Measurements from ENCODE around the gene MARCHF2. TPM values are rescaled to one million over a fixed set of nuclear protein-coding genes. Genes with fewer than 3 reads are reported as not detected.

MARCHF2 gene
- total RNA-seq, 1 donor from 2014 or later, result 146 TPM

DNA sequence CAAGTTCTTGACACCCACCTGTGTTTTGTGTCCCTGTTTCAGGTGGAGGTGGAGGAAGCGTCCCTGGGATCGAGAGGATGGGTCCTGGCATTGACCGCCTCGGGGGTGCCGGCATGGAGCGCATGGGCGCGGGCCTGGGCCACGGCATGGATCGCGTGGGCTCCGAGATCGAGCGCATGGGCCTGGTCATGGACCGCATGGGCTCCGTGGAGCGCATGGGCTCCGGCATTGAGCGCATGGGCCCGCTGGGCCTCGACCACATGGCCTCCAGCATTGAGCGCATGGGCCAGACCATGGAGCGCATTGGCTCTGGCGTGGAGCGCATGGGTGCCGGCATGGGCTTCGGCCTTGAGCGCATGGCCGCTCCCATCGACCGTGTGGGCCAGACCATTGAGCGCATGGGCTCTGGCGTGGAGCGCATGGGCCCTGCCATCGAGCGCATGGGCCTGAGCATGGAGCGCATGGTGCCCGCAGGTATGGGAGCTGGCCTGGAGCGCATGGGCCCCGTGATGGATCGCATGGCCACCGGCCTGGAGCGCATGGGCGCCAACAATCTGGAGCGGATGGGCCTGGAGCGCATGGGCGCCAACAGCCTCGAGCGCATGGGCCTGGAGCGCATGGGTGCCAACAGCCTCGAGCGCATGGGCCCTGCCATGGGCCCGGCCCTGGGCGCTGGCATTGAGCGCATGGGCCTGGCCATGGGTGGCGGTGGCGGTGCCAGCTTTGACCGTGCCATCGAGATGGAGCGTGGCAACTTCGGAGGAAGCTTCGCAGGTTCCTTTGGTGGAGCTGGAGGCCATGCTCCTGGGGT lies 72.7 kb downstream of the MARCHF2 start:
- no peaks in the 10 kb centered on the region for H3K9me3 ChIP-seq
- no peak overlapping the region for H3K27ac ChIP-seq
- H3K36me3 ChIP-seq, result peaks cover 0 to 57% of the 10 kb centered on the region in 2 donors
- intact Hi-C loops (cut with DNase I), result no loop called here
- H3K4me3 ChIP-seq, result no peak overlapping the region
- TF ChIP-seq CTCF (IDR thresholded peaks at IDR 0.05) (no peak), POLR2AphosphoS5 (IDR thresholded peaks at IDR 0.05; ENCODE audit: insufficient read depth in 1 of 2, low read depth in 1 of 2) (no peak), POLR2A (IDR thresholded peaks at IDR 0.05) (no peak)
- DNase-seq (ENCODE audit: extremely low spot score in 2 of 2), result no peak
- peaks cover 50% of the 10 kb centered on the region for H3K4me1 ChIP-seq
- no peaks in the 10 kb centered on the region for H3K27me3 ChIP-seq

GRCh38 chr19:8486661-8487136 lies 73.6 kb downstream of the MARCHF2 start:
- no peak overlapping the region for H3K27ac ChIP-seq
- H3K27me3 ChIP-seq, result no peaks in the 10 kb centered on the region
- TF ChIP-seq POLR2A (IDR thresholded peaks at IDR 0.05), result no peak
- TF ChIP-seq POLR2AphosphoS5 (IDR thresholded peaks at IDR 0.05; ENCODE audit: insufficient read depth in 1 of 2, low read depth in 1 of 2), result no peak
- TF ChIP-seq CTCF (IDR thresholded peaks at IDR 0.05), result no peak
- peaks cover 0 to 57% of the 10 kb centered on the region in 2 donors for H3K36me3 ChIP-seq
- H3K4me1 ChIP-seq, result peaks cover 40% of the 10 kb centered on the region
- H3K4me3 ChIP-seq, result no peak overlapping the region
- intact Hi-C loops (cut with DNase I), result no loop called here
- no peak for DNase-seq (ENCODE audit: extremely low spot score in 2 of 2)
- no peaks in the 10 kb centered on the region for H3K9me3 ChIP-seq

DNA sequence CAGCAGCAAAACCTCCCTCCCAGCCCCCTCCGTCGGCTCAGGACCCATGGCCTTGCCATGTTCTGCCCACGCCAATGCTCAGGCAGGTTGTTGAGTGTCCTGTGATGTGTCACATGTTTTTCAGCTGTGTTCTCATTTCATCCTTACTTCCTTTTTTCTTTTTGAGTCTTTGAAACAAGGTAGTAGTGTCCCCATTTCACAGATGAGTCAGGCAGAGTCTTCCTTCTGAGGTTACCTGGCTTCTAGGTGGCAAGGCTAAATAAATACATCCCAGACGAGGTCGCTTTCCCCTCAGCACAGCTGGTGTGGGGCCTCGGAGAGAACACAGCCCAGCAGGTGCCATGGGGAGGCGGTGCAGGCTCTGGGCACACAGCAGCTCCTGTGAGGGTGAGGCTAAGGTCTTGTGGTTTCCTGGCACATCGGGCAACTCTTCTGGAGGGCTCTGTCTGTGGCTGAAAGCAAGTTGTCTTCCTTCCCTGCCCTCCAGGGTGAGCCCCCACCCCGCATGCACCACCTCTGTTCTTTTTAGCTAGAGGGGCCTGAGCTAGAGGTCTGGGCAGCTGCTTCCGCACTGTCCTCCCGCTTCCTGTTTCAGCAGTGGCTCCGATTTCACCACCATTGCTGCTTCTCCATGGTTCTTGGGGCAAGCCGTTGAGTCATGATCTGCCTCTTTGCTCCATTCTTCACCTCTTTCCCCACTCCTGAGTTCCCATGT lies 74.2 kb downstream of the MARCHF2 start:
- H3K27ac ChIP-seq, result peak overlapping the region; percentile 24
- no peak for DNase-seq (ENCODE audit: extremely low spot score in 2 of 2)
- no peak overlapping the region for H3K4me3 ChIP-seq
- H3K9me3 ChIP-seq, result no peaks in the 10 kb centered on the region
- H3K27me3 ChIP-seq, result no peaks in the 10 kb centered on the region
- intact Hi-C loops (cut with DNase I), result no loop called here
- H3K36me3 ChIP-seq, result peaks cover 0 to 57% of the 10 kb centered on the region in 2 donors
- TF ChIP-seq POLR2AphosphoS5 (IDR thresholded peaks at IDR 0.05; ENCODE audit: insufficient read depth in 1 of 2, low read depth in 1 of 2), result no peak
- no peak for TF ChIP-seq CTCF (IDR thresholded peaks at IDR 0.05)
- TF ChIP-seq POLR2A (IDR thresholded peaks at IDR 0.05), result no peak
- H3K4me1 ChIP-seq, result peaks cover 36% of the 10 kb centered on the region

DNA sequence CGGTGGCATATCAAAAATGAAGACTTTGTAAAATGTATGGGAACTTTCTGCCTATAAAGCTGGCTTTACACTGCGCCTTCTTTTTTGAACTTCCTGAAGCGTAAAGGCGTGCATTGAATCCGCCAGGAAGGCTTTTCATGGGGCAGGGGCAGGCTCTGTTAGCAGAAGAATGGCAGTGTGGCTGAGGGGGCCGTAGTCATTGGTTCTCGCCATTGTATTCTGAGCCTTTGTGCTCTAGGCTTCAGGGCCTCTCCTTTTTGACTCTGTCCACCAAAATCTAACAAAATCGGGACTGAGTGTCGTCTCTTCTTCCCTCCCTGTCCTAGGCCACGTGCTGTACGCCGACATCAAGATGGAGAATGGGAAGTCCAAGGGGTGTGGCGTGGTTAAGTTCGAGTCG lies 75.3 kb downstream of the MARCHF2 start:
- no peak for DNase-seq (ENCODE audit: extremely low spot score in 2 of 2)
- H3K36me3 ChIP-seq, result peaks cover 0 to 52% of the 10 kb centered on the region in 2 donors
- TF ChIP-seq POLR2A (IDR thresholded peaks at IDR 0.05) (no peak), CTCF (IDR thresholded peaks at IDR 0.05) (no peak)
- H3K27ac ChIP-seq, result no peak overlapping the region
- intact Hi-C loops (cut with DNase I), result no loop called here
- no peak overlapping the region for H3K4me3 ChIP-seq
- H3K27me3 ChIP-seq, result no peaks in the 10 kb centered on the region
- no peaks in the 10 kb centered on the region for H3K9me3 ChIP-seq
- H3K4me1 ChIP-seq, result peaks cover 26% of the 10 kb centered on the region

Small RNA genes lying within 50 kb of the gene (microRNA-seq; reads per million reads assigned to microRNA genes)
- 1.9 reads per million for gene MIR4999 (ENCODE audit: borderline number of aligned reads, borderline replicate concordance)

Small RNA genes lying within 50 kb of the gene (small RNA-seq; reads per million reads assigned to genes)
- not detected for gene MIR4999

Other genes with a start within 250 kb of the MARCHF2 start
- 81.5 TPM for gene CERS4, start 203.9 kb upstream of the MARCHF2 start, total RNA-seq
- gene CD320, start 104.9 kb upstream of the MARCHF2 start, total RNA-seq, result 27.3 TPM
- 24.6 TPM for gene NDUFA7, start 91.9 kb upstream of the MARCHF2 start, total RNA-seq
- 516 TPM for gene RPS28, start 91.8 kb upstream of the MARCHF2 start, total RNA-seq
- 20.9 TPM for gene KANK3, start 70.0 kb upstream of the MARCHF2 start, total RNA-seq
- 92.8 TPM for gene ANGPTL4, start 49.1 kb upstream of the MARCHF2 start, total RNA-seq
- 88.1 TPM for gene RAB11B, start 22.9 kb upstream of the MARCHF2 start, total RNA-seq
- gene HNRNPM, start 31.7 kb downstream of the MARCHF2 start, total RNA-seq, result 140 TPM
- 0.49 TPM for gene PRAM1, start 89.3 kb downstream of the MARCHF2 start, total RNA-seq
- 27.5 TPM for gene ZNF414, start 100.9 kb downstream of the MARCHF2 start, total RNA-seq
- 20.4 TPM for gene MYO1F, start 164.1 kb downstream of the MARCHF2 start, total RNA-seq
- gene ADAMTS10, start 197.4 kb downstream of the MARCHF2 start, total RNA-seq, result 66.3 TPM
- gene NFILZ, start 217.3 kb downstream of the MARCHF2 start, total RNA-seq, result not detected

Measured in vagina (tissue), 2 donors.